Liver (tissue), 9 donors: ENCODE measurements around the gene LENEP. TPM values are rescaled to one million over a fixed set of nuclear protein-coding genes. Genes with fewer than 3 reads are reported as not detected.

ENCODE experiments used
- DNase-seq: peaks from one replicate; pipeline ENCODE4 v3.0.0-alpha.2; 2017; ENCODE audit warnings: low spot score
- H3K27ac ChIP-seq, 2 donors: one replicate each; pipeline ENCODE4 v1.7.0; 2013; ENCODE audit warnings: inconsistent platforms in 2 of 2, low read length in 2 of 2, control low read depth in 1 of 2, low read depth in 1 of 2, mild to moderate bottlenecking in 1 of 2
- H3K27me3 ChIP-seq, 4 donors: one replicate each; pipeline versions ENCODE4 v1.6.1 to v1.7.0; 2013; ENCODE audit warnings: low read length in 3 of 4, inconsistent platforms in 1 of 4, mild to moderate bottlenecking in 1 of 4, moderate library complexity in 1 of 4; ENCODE audit not compliant: control insufficient read depth in 4 of 4, insufficient read depth in 4 of 4
- H3K36me3 ChIP-seq, 4 donors: one replicate each; pipeline versions ENCODE4 v1.6.1 to v1.7.0; 2013; ENCODE audit warnings: low read length in 3 of 4, mild to moderate bottlenecking in 3 of 4, low read depth in 1 of 4, moderate library complexity in 1 of 4; ENCODE audit not compliant: control insufficient read depth in 4 of 4, insufficient read depth in 3 of 4
- H3K4me1 ChIP-seq, 4 donors: one replicate each; pipeline versions ENCODE4 v1.6.1 to v1.7.0; 2013; ENCODE audit warnings: low read length in 3 of 4, mild to moderate bottlenecking in 3 of 4, moderate library complexity in 1 of 4; ENCODE audit not compliant: control insufficient read depth in 4 of 4, insufficient read depth in 4 of 4
- H3K4me3 ChIP-seq, 3 donors: one replicate each; pipeline versions ENCODE4 v1.6.1 to v1.7.0; 2013; ENCODE audit warnings: low read length in 3 of 3, control low read depth in 1 of 3, low read depth in 1 of 3, mild to moderate bottlenecking in 1 of 3
- H3K9ac ChIP-seq, 2 donors: one replicate each; pipeline ENCODE4 v1.7.0; 2013; ENCODE audit warnings: low read length in 2 of 2, mild to moderate bottlenecking in 2 of 2, moderate library complexity in 2 of 2, control low read depth in 1 of 2, low read depth in 1 of 2
- H3K9me3 ChIP-seq, 4 donors: one replicate each; pipeline versions ENCODE4 v1.6.1 to v1.7.0; 2013; ENCODE audit warnings: low read length in 3 of 4; ENCODE audit not compliant: control insufficient read depth in 4 of 4
- ATF3 ChIP-seq: IDR thresholded peaks from 2 replicates; pipeline ENCODE4 v1.6.1; 2016; ENCODE audit warnings: antibody characterized with exemption
- EGR1 ChIP-seq, 2 donors: IDR thresholded peaks; 2 replicates each; pipeline ENCODE4 v1.6.1; 2016 to 2018; ENCODE audit warnings: antibody characterized with exemption in 2 of 2, low read depth in 2 of 2
- FOXA1 ChIP-seq: IDR thresholded peaks from 2 replicates; pipeline ENCODE4 v1.6.1; 2016; ENCODE audit warnings: antibody characterized with exemption
- FOXA2 ChIP-seq: IDR thresholded peaks from 2 replicates; pipeline ENCODE4 v1.6.1; 2016; ENCODE audit warnings: antibody characterized with exemption
- GABPA ChIP-seq, 2 donors: IDR thresholded peaks in 1 of 2; conservative IDR thresholded peaks in 1 of 2; 2 replicates each; pipeline ENCODE4 v1.6.1; 2016; ENCODE audit warnings: antibody characterized with exemption in 2 of 2, mild to moderate bottlenecking in 1 of 2, moderate library complexity in 1 of 2
- HNF4A ChIP-seq, 2 donors: conservative IDR thresholded peaks; 2 replicates each; pipeline ENCODE4 v1.6.1; 2016; ENCODE audit warnings: antibody characterized with exemption in 2 of 2, mild to moderate bottlenecking in 2 of 2
- HNF4G ChIP-seq: IDR thresholded peaks from 2 replicates; pipeline ENCODE4 v1.6.1; 2016; ENCODE audit warnings: antibody characterized with exemption
- JUND ChIP-seq, 2 donors: IDR thresholded peaks; 2 replicates each; pipeline ENCODE4 v1.6.1; 2016; ENCODE audit warnings: antibody characterized with exemption in 2 of 2
- MAX ChIP-seq: IDR thresholded peaks from 2 replicates; pipeline ENCODE4 v1.6.1; 2016; ENCODE audit warnings: antibody characterized with exemption
- NR2F2 ChIP-seq: IDR thresholded peaks from 2 replicates; pipeline ENCODE4 v1.6.1; 2016; ENCODE audit warnings: antibody characterized with exemption
- RAD21 ChIP-seq, 2 donors: IDR thresholded peaks; 2 replicates each; pipeline ENCODE4 v1.6.1; 2016; ENCODE audit warnings: antibody characterized with exemption in 2 of 2, mild to moderate bottlenecking in 2 of 2
- RXRA ChIP-seq, 2 donors: IDR thresholded peaks; 2 replicates each; pipeline ENCODE4 v1.6.1; 2017 to 2018; ENCODE audit warnings: antibody characterized with exemption in 2 of 2, mild to moderate bottlenecking in 1 of 2
- SP1 ChIP-seq: IDR thresholded peaks from 2 replicates; pipeline ENCODE4 v1.6.1; 2018; ENCODE audit warnings: antibody characterized with exemption, mild to moderate bottlenecking
- YY1 ChIP-seq: IDR thresholded peaks from 2 replicates; pipeline ENCODE4 v1.6.1; 2016; ENCODE audit warnings: antibody characterized with exemption, mild to moderate bottlenecking
- WGBS: extraction: QIAGEN DNeasy Blood & Tissue Kit; methylation state at CpG from one replicate; pipeline ENCODE4 v1.1.7; 2013; 5-methylcytosine and 5-hydroxymethylcytosine counted together
- polyA plus RNA-seq, 2 donors: library from polyadenylated mRNA; stranded (reverse) in 1 of 2; unstranded in 1 of 2; fragments of 200-250 nt in 1 of 2; fragments of >200 nt in 1 of 2; fragmentation: Nextera tagmentation in 1 of 2; extraction: Ambion mirVana in 1 of 2; gene quantifications; one replicate each; pipeline versions ENCODE4 v1.2.1 to v1.2.3, GENCODE V29; 2013 to 2015
- total RNA-seq, 2 donors: library from RNA; depleted of rRNA; stranded (reverse); fragments of >200 nt; gene quantifications; one replicate each; pipeline ENCODE4 v1.2.3, GENCODE V29; 2014
- TF ChIP-seq, protein P1 (sequence below): fragments of 150-350 bp; IDR thresholded peaks from 2 replicates; pipeline ENCODE4 v1.5.1; 2017; ENCODE audit warnings: improper control_type of control experiment, low read depth, low read length; ENCODE audit not compliant: missing input control
- TF ChIP-seq, protein P2 (sequence below): IDR thresholded peaks from 2 replicates; pipeline ENCODE4 v1.6.1; 2016; ENCODE audit warnings: antibody characterized with exemption, mild to moderate bottlenecking
- TF ChIP-seq, protein P3 (sequence below): IDR thresholded peaks from 2 replicates; pipeline ENCODE4 v1.6.1; 2016; ENCODE audit warnings: antibody characterized with exemption
- donor health status: healthy.
- donor health status: healthy.
- donor health status: healthy.
- donor health status: healthy.
- donor health status: healthy.

Gene LENEP
- total and polyA plus RNA-seq, 4 donors, result 0.42 TPM; not detected in 3

GRCh38 chr1:154969246-154969645 is 24.1 kb upstream of the LENEP start:
- no peaks in the 10 kb centered on the region for H3K27me3 ChIP-seq
- H3K9me3 ChIP-seq, result no peaks in the 10 kb centered on the region
- H3K9ac ChIP-seq, result no peak overlapping the region
- H3K36me3 ChIP-seq, result peaks cover 7 to 38% (median 30%) of the 10 kb centered on the region in 4 donors
- peak overlapping the region in 1 of 3 donors; percentile 37 for H3K4me3 ChIP-seq
- peak overlapping the region; percentile 89 to 99 for H3K27ac ChIP-seq
- TF ChIP-seq MAX, result no peak
- TF ChIP-seq JUND (IDR thresholded peaks at IDR 0.05), result no peak
- TF ChIP-seq FOXA1, result no peak
- no peak for TF ChIP-seq HNF4G
- H3K4me1 ChIP-seq, result peaks cover 13 to 44% (median 26%) of the 10 kb centered on the region in 4 donors
- 73% methylated on average over 5 of the region's 5 CpGs for WGBS
- no peak for DNase-seq

DNA sequence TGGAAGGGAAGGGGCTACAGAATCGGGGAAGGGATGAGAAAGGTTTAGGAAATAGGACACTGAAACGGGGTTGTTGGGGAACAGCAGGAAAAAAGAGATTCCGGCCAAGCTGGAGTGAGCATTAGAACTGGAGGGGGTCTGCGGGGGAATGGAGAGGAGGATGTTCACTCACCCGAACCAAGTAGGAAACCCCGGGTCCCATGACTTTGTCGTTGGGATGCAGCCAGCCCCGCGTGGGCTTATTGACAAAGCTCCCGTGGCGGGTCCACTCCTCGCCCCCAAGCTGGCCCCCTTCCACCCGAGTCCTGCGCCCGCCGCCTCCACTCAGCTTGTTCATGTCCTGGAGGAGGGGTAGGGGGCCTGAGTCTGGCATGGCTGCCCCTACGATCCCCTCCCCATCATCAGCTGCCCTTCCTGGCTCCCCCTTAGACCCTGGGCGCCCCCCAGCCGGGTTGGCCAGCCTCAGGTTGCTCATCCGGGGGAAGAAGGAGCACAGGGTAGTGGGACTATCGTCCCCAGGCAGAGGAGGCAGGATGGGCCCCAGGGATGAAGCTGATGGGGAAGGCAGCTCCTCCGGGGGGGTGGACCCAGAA is 23.4 kb upstream of the LENEP start:
- Histone ChIP-seq H3K9me3 (no peaks in the 10 kb centered on the region), H3K27me3 (no peaks in the 10 kb centered on the region), H3K4me1 (peaks cover 13 to 44% (median 26%) of the 10 kb centered on the region in 4 donors), H3K36me3 (peaks cover 7 to 33% (median 27%) of the 10 kb centered on the region in 4 donors), H3K27ac (peak overlapping the region; percentile 89 to 99), H3K9ac (peak overlapping the region in 1 of 2 donors; percentile 30), H3K4me3 (peak overlapping the region in 1 of 3 donors; percentile 37)
- no peak for TF ChIP-seq FOXA1
- TF ChIP-seq RXRA (IDR thresholded peaks at IDR 0.05), result no peak
- TF ChIP-seq, protein P1, sequence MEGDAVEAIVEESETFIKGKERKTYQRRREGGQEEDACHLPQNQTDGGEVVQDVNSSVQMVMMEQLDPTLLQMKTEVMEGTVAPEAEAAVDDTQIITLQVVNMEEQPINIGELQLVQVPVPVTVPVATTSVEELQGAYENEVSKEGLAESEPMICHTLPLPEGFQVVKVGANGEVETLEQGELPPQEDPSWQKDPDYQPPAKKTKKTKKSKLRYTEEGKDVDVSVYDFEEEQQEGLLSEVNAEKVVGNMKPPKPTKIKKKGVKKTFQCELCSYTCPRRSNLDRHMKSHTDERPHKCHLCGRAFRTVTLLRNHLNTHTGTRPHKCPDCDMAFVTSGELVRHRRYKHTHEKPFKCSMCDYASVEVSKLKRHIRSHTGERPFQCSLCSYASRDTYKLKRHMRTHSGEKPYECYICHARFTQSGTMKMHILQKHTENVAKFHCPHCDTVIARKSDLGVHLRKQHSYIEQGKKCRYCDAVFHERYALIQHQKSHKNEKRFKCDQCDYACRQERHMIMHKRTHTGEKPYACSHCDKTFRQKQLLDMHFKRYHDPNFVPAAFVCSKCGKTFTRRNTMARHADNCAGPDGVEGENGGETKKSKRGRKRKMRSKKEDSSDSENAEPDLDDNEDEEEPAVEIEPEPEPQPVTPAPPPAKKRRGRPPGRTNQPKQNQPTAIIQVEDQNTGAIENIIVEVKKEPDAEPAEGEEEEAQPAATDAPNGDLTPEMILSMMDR, result no peak
- TF ChIP-seq EGR1 (IDR thresholded peaks at IDR 0.05; ENCODE audit: low read depth in 2 of 2), result no peak
- TF ChIP-seq MAX, result no peak
- TF ChIP-seq, protein P2, sequence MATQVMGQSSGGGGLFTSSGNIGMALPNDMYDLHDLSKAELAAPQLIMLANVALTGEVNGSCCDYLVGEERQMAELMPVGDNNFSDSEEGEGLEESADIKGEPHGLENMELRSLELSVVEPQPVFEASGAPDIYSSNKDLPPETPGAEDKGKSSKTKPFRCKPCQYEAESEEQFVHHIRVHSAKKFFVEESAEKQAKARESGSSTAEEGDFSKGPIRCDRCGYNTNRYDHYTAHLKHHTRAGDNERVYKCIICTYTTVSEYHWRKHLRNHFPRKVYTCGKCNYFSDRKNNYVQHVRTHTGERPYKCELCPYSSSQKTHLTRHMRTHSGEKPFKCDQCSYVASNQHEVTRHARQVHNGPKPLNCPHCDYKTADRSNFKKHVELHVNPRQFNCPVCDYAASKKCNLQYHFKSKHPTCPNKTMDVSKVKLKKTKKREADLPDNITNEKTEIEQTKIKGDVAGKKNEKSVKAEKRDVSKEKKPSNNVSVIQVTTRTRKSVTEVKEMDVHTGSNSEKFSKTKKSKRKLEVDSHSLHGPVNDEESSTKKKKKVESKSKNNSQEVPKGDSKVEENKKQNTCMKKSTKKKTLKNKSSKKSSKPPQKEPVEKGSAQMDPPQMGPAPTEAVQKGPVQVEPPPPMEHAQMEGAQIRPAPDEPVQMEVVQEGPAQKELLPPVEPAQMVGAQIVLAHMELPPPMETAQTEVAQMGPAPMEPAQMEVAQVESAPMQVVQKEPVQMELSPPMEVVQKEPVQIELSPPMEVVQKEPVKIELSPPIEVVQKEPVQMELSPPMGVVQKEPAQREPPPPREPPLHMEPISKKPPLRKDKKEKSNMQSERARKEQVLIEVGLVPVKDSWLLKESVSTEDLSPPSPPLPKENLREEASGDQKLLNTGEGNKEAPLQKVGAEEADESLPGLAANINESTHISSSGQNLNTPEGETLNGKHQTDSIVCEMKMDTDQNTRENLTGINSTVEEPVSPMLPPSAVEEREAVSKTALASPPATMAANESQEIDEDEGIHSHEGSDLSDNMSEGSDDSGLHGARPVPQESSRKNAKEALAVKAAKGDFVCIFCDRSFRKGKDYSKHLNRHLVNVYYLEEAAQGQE, result no peak
- no peak for TF ChIP-seq RAD21 (IDR thresholded peaks at IDR 0.05)
- no peak for TF ChIP-seq HNF4A (conservative IDR thresholded peaks at IDR 0.05)
- no peak for TF ChIP-seq JUND (IDR thresholded peaks at IDR 0.05)
- no peak for TF ChIP-seq NR2F2
- no peak for TF ChIP-seq ATF3
- TF ChIP-seq GABPA (IDR thresholded peaks at IDR 0.05 in 1 of 2, conservative IDR thresholded peaks at IDR 0.05 in 1 of 2), result no peak
- no peak for TF ChIP-seq HNF4G
- no peak for TF ChIP-seq SP1
- TF ChIP-seq, protein P3, sequence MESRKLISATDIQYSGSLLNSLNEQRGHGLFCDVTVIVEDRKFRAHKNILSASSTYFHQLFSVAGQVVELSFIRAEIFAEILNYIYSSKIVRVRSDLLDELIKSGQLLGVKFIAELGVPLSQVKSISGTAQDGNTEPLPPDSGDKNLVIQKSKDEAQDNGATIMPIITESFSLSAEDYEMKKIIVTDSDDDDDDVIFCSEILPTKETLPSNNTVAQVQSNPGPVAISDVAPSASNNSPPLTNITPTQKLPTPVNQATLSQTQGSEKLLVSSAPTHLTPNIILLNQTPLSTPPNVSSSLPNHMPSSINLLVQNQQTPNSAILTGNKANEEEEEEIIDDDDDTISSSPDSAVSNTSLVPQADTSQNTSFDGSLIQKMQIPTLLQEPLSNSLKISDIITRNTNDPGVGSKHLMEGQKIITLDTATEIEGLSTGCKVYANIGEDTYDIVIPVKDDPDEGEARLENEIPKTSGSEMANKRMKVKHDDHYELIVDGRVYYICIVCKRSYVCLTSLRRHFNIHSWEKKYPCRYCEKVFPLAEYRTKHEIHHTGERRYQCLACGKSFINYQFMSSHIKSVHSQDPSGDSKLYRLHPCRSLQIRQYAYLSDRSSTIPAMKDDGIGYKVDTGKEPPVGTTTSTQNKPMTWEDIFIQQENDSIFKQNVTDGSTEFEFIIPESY, result no peak
- no peak for TF ChIP-seq FOXA2
- TF ChIP-seq YY1, result no peak
- WGBS, result 56% methylated on average over 22 of the region's 22 CpGs
- DNase-seq, result no peak
